Lower leg skin (tissue), 3 donors: Measurements from ENCODE around the gene SLFN12L.

ENCODE experiments used
- POLR2A ChIP-seq, 2 donors: fragments of 450-650 bp; IDR thresholded peaks; one replicate each; pipeline ENCODE4 v1.6.1; 2016 to 2017; ENCODE audit warnings: antibody characterized with exemption in 2 of 2, mild to moderate bottlenecking in 1 of 2, moderate library complexity in 1 of 2
- TF ChIP-seq, protein P1 (sequence below), 3 donors: fragments of 450-650 bp; IDR thresholded peaks; one replicate each; pipeline ENCODE4 v1.5.1; 2016; ENCODE audit warnings: antibody characterized with exemption in 3 of 3, mild to moderate bottlenecking in 3 of 3, moderate library complexity in 2 of 3

DNA sequence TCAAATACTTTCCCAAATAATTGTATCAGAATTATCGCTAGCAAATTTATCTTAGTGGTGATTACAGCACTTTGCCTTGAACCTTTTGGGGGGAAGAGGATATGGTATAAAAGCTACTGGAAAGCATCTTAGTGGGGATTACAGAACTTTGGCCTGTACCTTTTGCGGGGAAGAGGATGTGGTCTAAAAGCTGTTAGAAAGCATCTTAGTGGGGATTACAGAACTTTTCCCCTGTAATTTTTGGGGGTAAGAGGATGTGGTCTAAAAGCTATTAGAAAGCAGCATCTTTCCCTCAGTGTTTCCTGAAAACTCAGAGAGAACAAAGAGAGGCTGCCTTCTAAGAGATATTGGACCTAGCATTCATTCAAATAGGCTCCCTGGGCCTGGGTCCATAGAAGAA, 109.2 kb downstream of the SLFN12L start:
- TF ChIP-seq, protein P1, sequence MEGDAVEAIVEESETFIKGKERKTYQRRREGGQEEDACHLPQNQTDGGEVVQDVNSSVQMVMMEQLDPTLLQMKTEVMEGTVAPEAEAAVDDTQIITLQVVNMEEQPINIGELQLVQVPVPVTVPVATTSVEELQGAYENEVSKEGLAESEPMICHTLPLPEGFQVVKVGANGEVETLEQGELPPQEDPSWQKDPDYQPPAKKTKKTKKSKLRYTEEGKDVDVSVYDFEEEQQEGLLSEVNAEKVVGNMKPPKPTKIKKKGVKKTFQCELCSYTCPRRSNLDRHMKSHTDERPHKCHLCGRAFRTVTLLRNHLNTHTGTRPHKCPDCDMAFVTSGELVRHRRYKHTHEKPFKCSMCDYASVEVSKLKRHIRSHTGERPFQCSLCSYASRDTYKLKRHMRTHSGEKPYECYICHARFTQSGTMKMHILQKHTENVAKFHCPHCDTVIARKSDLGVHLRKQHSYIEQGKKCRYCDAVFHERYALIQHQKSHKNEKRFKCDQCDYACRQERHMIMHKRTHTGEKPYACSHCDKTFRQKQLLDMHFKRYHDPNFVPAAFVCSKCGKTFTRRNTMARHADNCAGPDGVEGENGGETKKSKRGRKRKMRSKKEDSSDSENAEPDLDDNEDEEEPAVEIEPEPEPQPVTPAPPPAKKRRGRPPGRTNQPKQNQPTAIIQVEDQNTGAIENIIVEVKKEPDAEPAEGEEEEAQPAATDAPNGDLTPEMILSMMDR (IDR thresholded peaks at IDR 0.05), result no peak
- TF ChIP-seq POLR2A (IDR thresholded peaks at IDR 0.05), result no peak
